ENCODE measurements around the gene DPP6. TPM values are rescaled to one million over a fixed set of nuclear protein-coding genes. Genes with fewer than 3 reads are reported as not detected.

Gene DPP6
- total RNA-seq, 1 experiment from 2014 or later = not detected

- POLR2A ChIA-PET = no interaction called here
- TF ChIP-seq ATF1 (CRISPR knock-in tag; IDR thresholded peaks at IDR 0.05) (no peak), MXD4 (CRISPR knock-in tag; IDR thresholded peaks at IDR 0.05; ENCODE audit: borderline replicate concordance) (no peak), ZBTB21 (CRISPR knock-in tag; IDR thresholded peaks at IDR 0.05; ENCODE audit: borderline replicate concordance) (no peak), CTCF (IDR thresholded peaks at IDR 0.05) (no peak), ATF6 (CRISPR knock-in tag; IDR thresholded peaks at IDR 0.05) (no peak), USF1 (CRISPR knock-in tag; IDR thresholded peaks at IDR 0.05) (no peak), TCF7 (CRISPR knock-in tag; IDR thresholded peaks at IDR 0.05; ENCODE audit: low read depth) (no peak), CDX4 (CRISPR knock-in tag; IDR thresholded peaks at IDR 0.05; ENCODE audit: borderline replicate concordance) (no peak)
- TF ChIP-seq, protein P1, sequence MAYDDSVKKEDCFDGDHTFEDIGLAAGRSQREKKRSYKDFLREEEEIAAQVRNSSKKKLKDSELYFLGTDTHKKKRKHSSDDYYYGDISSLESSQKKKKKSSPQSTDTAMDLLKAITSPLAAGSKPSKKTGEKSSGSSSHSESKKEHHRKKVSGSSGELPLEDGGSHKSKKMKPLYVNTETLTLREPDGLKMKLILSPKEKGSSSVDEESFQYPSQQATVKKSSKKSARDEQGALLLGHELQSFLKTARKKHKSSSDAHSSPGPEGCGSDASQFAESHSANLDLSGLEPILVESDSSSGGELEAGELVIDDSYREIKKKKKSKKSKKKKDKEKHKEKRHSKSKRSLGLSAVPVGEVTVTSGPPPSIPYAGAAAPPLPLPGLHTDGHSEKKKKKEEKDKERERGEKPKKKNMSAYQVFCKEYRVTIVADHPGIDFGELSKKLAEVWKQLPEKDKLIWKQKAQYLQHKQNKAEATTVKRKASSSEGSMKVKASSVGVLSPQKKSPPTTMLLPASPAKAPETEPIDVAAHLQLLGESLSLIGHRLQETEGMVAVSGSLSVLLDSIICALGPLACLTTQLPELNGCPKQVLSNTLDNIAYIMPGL (CRISPR knock-in tag; IDR thresholded peaks at IDR 0.05) = no peak
- H3K9me3 Mint-ChIP-seq = peaks cover 83% of the 10 kb centered on the region
- H3K36me3 Mint-ChIP-seq = peaks cover 78% of the 10 kb centered on the region
- H3K4me3 Mint-ChIP-seq = no peak overlapping the region
- no peak for DNase-seq (ENCODE audit: low spot score)
- H3K4me1 Mint-ChIP-seq = no peaks in the 10 kb centered on the region
- CTCF ChIA-PET = no interaction called here
- H3K27me3 Mint-ChIP-seq (ENCODE audit: low read depth) = peaks cover 15% of the 10 kb centered on the region
- no peak overlapping the region for H3K27ac Mint-ChIP-seq
- ATAC-seq = no peak
These were observed 571.2 kb downstream of the DPP6 start for GRCh38 chr7:154623399-154623798.

DNA sequence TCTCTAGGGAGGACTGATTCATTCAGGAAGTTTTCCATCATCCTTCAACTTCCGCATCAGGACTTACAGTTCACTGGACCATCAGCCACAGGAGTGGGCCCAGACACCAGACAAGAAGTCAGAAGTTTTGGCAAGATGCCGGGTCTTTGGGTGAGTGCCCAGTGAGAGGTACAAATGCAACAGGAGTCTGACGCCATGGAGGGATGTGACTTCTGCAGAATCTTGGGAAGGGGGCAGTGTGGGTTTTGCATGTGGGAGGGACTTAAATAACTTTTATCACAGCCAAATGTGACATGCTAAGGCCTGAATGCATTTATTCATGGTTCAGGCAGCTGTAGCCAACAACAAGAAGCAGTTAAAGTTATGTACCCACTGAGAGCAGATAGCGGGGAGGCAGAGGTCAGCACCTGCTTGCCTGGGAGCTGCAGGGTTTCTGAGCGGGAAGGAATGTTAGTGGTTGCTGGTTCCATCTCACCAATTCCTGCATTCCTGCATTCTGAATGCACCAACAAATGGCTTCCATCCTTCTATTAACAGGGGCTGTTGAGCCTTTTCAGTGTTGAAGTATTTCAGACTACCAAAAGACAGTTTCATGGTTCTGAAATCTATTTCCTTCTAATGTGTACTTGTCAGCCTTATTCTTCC is 575.6 kb downstream of the DPP6 start:
- POLR2A ChIA-PET = no interaction called here
- Mint-ChIP-seq H3K27me3 (ENCODE audit: low read depth) (peaks cover 36% of the 10 kb centered on the region), H3K36me3 (peaks cover 82% of the 10 kb centered on the region), H3K4me1 (no peaks in the 10 kb centered on the region), H3K9me3 (peaks cover 87% of the 10 kb centered on the region), H3K4me3 (no peak overlapping the region), H3K27ac (no peak overlapping the region)
- ATAC-seq (no peak), DNase-seq (ENCODE audit: low spot score) (no peak)
- CTCF ChIA-PET = no interaction called here
- TF ChIP-seq NFE2L1 (CRISPR knock-in tag; IDR thresholded peaks at IDR 0.05) = no peak
- TF ChIP-seq ZNF317 (CRISPR knock-in tag; IDR thresholded peaks at IDR 0.05; ENCODE audit: borderline replicate concordance, low read depth) = no peak
- no peak for TF ChIP-seq ELF4 (CRISPR knock-in tag; IDR thresholded peaks at IDR 0.05; ENCODE audit: low read depth)
- TF ChIP-seq, protein P2, sequence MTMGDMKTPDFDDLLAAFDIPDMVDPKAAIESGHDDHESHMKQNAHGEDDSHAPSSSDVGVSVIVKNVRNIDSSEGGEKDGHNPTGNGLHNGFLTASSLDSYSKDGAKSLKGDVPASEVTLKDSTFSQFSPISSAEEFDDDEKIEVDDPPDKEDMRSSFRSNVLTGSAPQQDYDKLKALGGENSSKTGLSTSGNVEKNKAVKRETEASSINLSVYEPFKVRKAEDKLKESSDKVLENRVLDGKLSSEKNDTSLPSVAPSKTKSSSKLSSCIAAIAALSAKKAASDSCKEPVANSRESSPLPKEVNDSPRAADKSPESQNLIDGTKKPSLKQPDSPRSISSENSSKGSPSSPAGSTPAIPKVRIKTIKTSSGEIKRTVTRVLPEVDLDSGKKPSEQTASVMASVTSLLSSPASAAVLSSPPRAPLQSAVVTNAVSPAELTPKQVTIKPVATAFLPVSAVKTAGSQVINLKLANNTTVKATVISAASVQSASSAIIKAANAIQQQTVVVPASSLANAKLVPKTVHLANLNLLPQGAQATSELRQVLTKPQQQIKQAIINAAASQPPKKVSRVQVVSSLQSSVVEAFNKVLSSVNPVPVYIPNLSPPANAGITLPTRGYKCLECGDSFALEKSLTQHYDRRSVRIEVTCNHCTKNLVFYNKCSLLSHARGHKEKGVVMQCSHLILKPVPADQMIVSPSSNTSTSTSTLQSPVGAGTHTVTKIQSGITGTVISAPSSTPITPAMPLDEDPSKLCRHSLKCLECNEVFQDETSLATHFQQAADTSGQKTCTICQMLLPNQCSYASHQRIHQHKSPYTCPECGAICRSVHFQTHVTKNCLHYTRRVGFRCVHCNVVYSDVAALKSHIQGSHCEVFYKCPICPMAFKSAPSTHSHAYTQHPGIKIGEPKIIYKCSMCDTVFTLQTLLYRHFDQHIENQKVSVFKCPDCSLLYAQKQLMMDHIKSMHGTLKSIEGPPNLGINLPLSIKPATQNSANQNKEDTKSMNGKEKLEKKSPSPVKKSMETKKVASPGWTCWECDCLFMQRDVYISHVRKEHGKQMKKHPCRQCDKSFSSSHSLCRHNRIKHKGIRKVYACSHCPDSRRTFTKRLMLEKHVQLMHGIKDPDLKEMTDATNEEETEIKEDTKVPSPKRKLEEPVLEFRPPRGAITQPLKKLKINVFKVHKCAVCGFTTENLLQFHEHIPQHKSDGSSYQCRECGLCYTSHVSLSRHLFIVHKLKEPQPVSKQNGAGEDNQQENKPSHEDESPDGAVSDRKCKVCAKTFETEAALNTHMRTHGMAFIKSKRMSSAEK (CRISPR knock-in tag; IDR thresholded peaks at IDR 0.05; ENCODE audit: borderline replicate concordance) = no peak
- TF ChIP-seq, protein P3, sequence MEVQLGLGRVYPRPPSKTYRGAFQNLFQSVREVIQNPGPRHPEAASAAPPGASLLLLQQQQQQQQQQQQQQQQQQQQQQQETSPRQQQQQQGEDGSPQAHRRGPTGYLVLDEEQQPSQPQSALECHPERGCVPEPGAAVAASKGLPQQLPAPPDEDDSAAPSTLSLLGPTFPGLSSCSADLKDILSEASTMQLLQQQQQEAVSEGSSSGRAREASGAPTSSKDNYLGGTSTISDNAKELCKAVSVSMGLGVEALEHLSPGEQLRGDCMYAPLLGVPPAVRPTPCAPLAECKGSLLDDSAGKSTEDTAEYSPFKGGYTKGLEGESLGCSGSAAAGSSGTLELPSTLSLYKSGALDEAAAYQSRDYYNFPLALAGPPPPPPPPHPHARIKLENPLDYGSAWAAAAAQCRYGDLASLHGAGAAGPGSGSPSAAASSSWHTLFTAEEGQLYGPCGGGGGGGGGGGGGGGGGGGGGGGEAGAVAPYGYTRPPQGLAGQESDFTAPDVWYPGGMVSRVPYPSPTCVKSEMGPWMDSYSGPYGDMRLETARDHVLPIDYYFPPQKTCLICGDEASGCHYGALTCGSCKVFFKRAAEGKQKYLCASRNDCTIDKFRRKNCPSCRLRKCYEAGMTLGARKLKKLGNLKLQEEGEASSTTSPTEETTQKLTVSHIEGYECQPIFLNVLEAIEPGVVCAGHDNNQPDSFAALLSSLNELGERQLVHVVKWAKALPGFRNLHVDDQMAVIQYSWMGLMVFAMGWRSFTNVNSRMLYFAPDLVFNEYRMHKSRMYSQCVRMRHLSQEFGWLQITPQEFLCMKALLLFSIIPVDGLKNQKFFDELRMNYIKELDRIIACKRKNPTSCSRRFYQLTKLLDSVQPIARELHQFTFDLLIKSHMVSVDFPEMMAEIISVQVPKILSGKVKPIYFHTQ (CRISPR knock-in tag; IDR thresholded peaks at IDR 0.05) = no peak
- TF ChIP-seq ZSCAN18 (CRISPR knock-in tag; IDR thresholded peaks at IDR 0.05) = no peak
- no peak for TF ChIP-seq SOX15 (CRISPR knock-in tag; IDR thresholded peaks at IDR 0.05)
- TF ChIP-seq NR3C1 (CRISPR knock-in tag; conservative IDR thresholded peaks at IDR 0.05; ENCODE audit: low read depth) = no peak
- no peak for TF ChIP-seq NFYB (CRISPR knock-in tag; conservative IDR thresholded peaks at IDR 0.05; ENCODE audit: low read depth)
